Type B pancreatic cell (in vitro differentiated cells): ENCODE measurements around the gene KMT2B. TPM values are rescaled to one million over a fixed set of nuclear protein-coding genes. Genes with fewer than 3 reads are reported as not detected.

ENCODE experiments used
- DNase-seq: peaks from one replicate; pipeline ENCODE4 v3.0.0; 2021; ENCODE audit warnings: mixed read lengths; ENCODE audit not compliant: unreplicated experiment; ENCODE audit errors: extremely low spot score
- H3K27ac Mint-ChIP-seq: 2 replicates; pipeline ENCODE4 v1.8.0; 2021; ENCODE audit warnings: mild to moderate bottlenecking, mixed read lengths
- H3K27me3 Mint-ChIP-seq: 2 replicates; pipeline ENCODE4 v1.8.0; 2021; ENCODE audit warnings: mixed read lengths
- H3K36me3 Mint-ChIP-seq: 2 replicates; pipeline ENCODE4 v1.8.0; 2021; ENCODE audit warnings: mixed read lengths
- H3K4me1 Mint-ChIP-seq: one replicate; pipeline ENCODE4 v1.8.0; 2021; ENCODE audit warnings: mixed read lengths; ENCODE audit not compliant: unreplicated experiment
- H3K4me3 Mint-ChIP-seq: 2 replicates; pipeline ENCODE4 v1.8.0; 2021; ENCODE audit warnings: mild to moderate bottlenecking, mixed read lengths
- H3K9me3 Mint-ChIP-seq: 2 replicates; pipeline ENCODE4 v1.8.0; 2021; ENCODE audit warnings: mixed read lengths
- CTCF ChIP-seq: fragments of 200-600 bp; sonication (generic); conservative IDR thresholded peaks from 2 replicates; pipeline ENCODE4 v1.5.0; 2021; ENCODE audit warnings: antibody characterized with exemption, mild to moderate bottlenecking
- total RNA-seq: library from RNA; stranded (reverse); gene quantifications from 2 replicates; pipeline ENCODE4 v1.2.1, GENCODE V29; 2021; ENCODE audit warnings: low replicate concordance

Gene KMT2B
- total RNA-seq, 1 donor from 2014 or later = 55.4 TPM

- no peak for DNase-seq
- no peak overlapping the region for H3K27ac Mint-ChIP-seq
- peaks cover 5% of the 10 kb centered on the region for H3K4me1 Mint-ChIP-seq
- no peaks in the 10 kb centered on the region for H3K27me3 Mint-ChIP-seq
- peaks cover 14% of the 10 kb centered on the region for H3K36me3 Mint-ChIP-seq
- no peak overlapping the region for H3K4me3 Mint-ChIP-seq
- TF ChIP-seq CTCF = no peak
- H3K9me3 Mint-ChIP-seq = no peaks in the 10 kb centered on the region
Measured at GRCh38 chr19:35727053-35727955, 9.5 kb downstream of the KMT2B start.

- Mint-ChIP-seq H3K27me3 (no peaks in the 10 kb centered on the region), H3K4me3 (no peak overlapping the region), H3K4me1 (peaks cover 5% of the 10 kb centered on the region), H3K36me3 (peaks cover 14% of the 10 kb centered on the region), H3K27ac (no peak overlapping the region), H3K9me3 (no peaks in the 10 kb centered on the region)
- TF ChIP-seq CTCF = no peak
- no peak for DNase-seq
Measured at GRCh38 chr19:35727956-35728706, 10.3 kb downstream of the KMT2B start.

GRCh38 chr19:35729021-35729420 is 11.2 kb downstream of the KMT2B start:
- DNase-seq = no peak
- Mint-ChIP-seq H3K4me3 (no peak overlapping the region), H3K4me1 (peaks cover 5% of the 10 kb centered on the region), H3K36me3 (peaks cover 14% of the 10 kb centered on the region), H3K27ac (no peak overlapping the region), H3K9me3 (no peaks in the 10 kb centered on the region), H3K27me3 (no peaks in the 10 kb centered on the region)
- no peak for TF ChIP-seq CTCF

- H3K9me3 Mint-ChIP-seq = no peaks in the 10 kb centered on the region
- peaks cover 5% of the 10 kb centered on the region for H3K4me1 Mint-ChIP-seq
- peak overlapping the region; percentile 56 for H3K27ac Mint-ChIP-seq
- H3K27me3 Mint-ChIP-seq = no peaks in the 10 kb centered on the region
- DNase-seq = no peak
- H3K4me3 Mint-ChIP-seq = no peak overlapping the region
- TF ChIP-seq CTCF = no peak
- peaks cover 14% of the 10 kb centered on the region for H3K36me3 Mint-ChIP-seq
Measured at GRCh38 chr19:35729763-35730162, 12.0 kb downstream of the KMT2B start.

GRCh38 chr19:35730326-35730725 is 12.5 kb downstream of the KMT2B start:
- Mint-ChIP-seq H3K36me3 (peaks cover 14% of the 10 kb centered on the region), H3K27ac (peak overlapping the region; percentile 56)

More at GRCh38 chr19:35730326-35730725, 12.5 kb downstream of the KMT2B start:
- H3K4me3 Mint-ChIP-seq = no peak overlapping the region
- no peak for TF ChIP-seq CTCF
- H3K9me3 Mint-ChIP-seq = no peaks in the 10 kb centered on the region
- H3K4me1 Mint-ChIP-seq = peaks cover 5% of the 10 kb centered on the region
- DNase-seq = no peak
- H3K27me3 Mint-ChIP-seq = no peaks in the 10 kb centered on the region
